Bone marrow (tissue), 2 donors: ENCODE results near the gene SNAI1.
"Not testable (repeated sequence)": the region's sequence is repeated elsewhere in the genome, so short reads cannot be mapped to it uniquely, and the experiment has no call there.

ENCODE experiments used
- DNase-seq, 2 donors: peaks; one replicate each; lab custom pipeline; 2025; lab: John Stamatoyannopoulos, UW

SNAI1 gene

GRCh38 chr20:49964964-49965780 is 17.6 kb upstream of the SNAI1 start:
- DNase-seq, result no peak

GRCh38 chr20:49965781-49966305 is 16.9 kb upstream of the SNAI1 start:
- DNase-seq, result no peak

- DNase-seq, result no peak
Measured at GRCh38 chr20:49966861-49967260, 15.9 kb upstream of the SNAI1 start.

DNA sequence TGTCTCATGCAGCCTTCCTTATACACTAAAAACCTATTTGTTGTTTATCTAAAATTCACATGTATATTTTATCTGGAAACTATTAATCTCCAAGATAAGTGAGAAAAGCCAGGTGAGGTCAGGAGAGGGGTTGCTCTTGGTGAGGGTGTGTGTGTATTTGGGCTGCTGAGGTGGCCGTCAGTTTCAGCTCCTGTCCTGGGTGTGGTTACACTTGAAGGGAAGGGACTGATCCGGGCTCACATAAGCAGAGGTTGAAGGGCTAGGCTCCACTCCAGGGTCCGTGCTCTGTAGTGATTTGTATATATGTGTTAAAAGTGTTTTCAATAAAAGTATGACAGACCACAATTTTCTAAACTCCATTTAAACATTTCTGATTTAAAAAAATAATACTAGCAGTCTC is 13.5 kb upstream of the SNAI1 start:
- no peak for DNase-seq

DNA sequence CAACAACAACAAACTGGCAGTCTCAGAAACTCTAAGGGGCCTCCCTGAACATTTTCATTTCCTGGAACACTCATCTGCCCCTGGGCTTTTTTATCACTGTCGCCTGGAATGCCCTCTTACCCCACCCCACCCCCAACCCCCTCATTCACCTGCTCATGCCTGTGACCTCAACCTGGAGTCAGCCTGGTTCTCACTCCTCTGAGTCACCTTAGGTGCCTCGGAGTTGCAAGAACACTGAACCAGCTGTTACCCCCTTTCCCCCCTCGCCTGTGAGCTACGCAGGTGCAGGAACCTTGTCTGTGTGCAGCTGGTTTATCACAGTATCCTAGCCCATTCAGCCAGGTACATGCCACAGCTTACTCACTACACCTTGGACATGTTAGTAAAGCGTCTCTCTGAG is 12.8 kb upstream of the SNAI1 start:
- DNase-seq, result no peak

GRCh38 chr20:49970498-49970897 is 12.3 kb upstream of the SNAI1 start:
- no peak for DNase-seq

DNA sequence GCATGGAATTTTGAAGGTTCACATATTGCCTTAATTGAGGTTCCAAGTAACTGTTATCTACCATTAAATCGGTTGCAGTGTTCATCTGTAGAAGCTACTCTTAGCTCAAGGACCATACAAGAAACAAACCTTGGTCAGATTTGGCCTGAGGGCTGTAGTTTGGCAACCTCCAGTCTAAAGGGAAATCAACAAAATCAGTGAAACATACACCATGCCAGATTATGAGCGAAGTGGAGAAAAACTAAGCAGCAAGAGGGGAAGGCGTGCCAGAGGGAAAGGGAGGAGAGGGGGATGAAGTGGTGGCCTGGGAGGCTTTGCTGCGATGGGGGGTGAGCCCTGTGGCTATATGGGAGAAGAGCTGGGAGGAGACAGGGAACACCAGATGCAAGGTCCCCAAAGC is 8.8 kb upstream of the SNAI1 start:
- DNase-seq, result no peak

- no peak for DNase-seq
Measured at GRCh38 chr20:49976542-49976941, 6.2 kb upstream of the SNAI1 start.

DNA sequence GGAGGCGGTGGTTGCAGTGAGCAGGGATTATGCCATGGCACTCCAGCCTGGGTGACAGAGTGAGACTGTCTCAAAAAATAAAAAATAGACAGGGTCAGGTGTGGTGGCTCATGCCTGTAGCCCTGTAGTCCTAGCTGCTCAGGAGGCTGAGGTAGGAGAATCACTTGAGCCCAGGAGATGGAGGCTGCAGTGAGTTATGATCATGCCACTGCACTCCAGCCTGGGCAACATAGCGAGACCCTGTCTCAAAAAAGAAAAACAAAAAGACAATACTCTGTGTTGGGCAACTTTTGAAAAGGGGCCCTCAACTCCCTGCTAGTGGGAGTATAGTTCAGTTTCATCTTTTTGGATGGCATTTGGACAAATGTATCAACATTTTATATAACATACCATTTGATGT is 5.0 kb upstream of the SNAI1 start:
- not testable (repeated sequence) for DNase-seq

GRCh38 chr20:49978685-49979029 is 4.1 kb upstream of the SNAI1 start:
- no peak for DNase-seq

GRCh38 chr20:49979030-49979832 is 3.5 kb upstream of the SNAI1 start:
- DNase-seq, result peak; percentile 11 to 41

GRCh38 chr20:49980140-49981008 is 2.4 kb upstream of the SNAI1 start:
- DNase-seq, result no peak

DNA sequence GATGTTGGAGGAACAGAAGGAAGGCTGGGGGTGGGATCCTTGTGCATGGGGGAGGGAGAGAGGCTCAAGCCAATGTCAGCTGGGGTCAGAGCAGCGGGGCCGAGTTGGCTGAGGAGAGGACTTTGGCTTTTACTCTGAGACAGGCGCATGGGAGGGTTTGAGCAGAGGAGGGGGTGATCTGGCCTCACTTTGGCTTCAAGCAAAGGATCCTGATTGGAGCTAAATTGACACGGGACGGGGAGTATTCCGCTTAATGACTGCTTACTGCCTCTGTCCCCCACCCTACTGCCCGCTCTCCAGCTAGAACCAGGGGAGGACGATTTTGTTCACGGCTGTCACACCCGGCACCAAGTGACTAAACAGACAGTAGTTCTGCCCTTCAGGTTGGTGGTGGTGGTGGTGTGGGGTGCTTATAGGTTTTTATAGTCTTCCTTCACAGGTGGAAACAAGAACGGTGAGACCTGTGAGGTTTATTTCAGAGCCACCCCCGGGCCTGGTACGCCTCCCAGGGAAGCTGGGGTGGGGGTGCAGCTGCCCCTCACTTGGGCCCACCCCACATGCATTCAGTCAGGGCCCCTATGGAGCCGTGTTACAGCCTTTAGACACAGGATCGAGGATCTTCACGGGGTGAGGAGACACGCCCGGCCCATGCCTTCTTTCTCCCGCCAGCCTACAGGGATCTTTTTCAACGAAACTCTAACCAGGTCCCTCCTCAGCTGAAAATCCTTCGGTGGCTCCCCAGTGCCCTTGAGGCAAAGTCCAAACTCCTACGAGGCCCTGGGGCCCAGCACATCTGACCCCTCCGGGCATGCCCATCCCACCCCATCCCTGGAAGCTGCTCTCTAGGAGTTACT is 1.3 kb upstream of the SNAI1 start:
- no peak for DNase-seq

DNA sequence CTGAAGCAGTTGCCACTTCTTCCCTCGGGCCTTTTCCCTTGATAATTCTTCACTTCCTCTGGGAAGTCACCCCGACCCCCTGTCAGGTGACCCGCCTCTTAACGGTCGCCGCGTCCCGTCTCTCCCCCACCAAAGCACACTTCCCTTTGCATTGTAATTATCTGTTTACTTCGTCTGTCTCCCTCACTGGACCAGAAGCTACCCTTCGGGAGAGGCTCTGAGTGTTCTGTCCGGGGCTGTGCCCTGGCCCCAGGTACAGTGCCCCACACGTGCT is 771 bp upstream of the SNAI1 start:
- DNase-seq, result no peak

GRCh38 chr20:49983123-49983847 is 505 bp downstream of the SNAI1 start:
- no peak for DNase-seq

DNA sequence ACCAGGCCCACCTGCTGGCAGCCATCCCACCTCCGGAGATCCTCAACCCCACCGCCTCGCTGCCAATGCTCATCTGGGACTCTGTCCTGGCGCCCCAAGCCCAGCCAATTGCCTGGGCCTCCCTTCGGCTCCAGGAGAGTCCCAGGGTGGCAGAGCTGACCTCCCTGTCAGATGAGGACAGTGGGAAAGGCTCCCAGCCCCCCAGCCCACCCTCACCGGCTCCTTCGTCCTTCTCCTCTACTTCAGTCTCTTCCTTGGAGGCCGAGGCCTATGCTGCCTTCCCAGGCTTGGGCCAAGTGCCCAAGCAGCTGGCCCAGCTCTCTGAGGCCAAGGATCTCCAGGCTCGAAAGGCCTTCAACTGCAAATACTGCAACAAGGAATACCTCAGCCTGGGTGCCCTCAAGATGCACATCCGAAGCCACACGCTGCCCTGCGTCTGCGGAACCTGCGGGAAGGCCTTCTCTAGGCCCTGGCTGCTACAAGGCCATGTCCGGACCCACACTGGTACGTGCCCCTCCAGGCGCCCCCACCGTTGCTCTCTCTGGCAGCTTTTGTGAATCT is 1.1 kb downstream of the SNAI1 start:
- DNase-seq, result no peak

DNA sequence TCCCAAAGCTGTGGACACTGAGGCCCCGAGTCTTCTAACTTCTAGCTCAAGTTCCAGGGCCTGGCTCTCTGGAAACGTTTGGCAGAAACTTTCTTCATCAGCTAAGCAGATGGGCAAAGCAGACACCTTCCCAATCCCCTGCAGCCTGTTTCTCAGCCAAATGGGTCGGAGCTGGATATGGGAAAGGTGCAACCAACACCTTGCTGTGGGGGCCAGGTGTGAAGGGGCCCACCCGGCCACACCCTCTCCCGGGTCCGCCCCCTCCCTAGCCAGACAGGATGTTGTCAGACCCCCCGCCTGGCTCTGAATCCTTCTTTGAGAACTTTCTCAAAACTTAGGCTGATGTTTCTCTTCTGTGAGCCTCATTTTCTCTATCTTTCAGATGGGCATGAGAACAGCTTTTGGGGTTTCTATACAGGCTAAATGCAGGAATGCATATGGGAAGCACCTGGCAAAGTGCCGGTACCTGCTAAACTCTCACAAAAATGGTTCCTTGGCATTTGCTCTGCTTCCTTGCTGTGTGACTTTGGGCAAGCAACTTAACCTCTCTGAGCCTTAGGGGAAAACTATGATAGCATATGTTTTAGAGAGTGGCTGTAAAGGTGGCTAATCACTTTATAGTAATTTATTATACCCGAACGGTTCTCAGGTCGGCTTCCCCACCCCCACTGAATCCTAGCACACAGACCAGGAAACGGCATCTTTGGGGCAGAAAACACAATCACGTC is 1.8 kb downstream of the SNAI1 start:
- DNase-seq, result no peak

- DNase-seq, result no peak
Measured at GRCh38 chr20:49985157-49985556, 2.4 kb downstream of the SNAI1 start.

DNA sequence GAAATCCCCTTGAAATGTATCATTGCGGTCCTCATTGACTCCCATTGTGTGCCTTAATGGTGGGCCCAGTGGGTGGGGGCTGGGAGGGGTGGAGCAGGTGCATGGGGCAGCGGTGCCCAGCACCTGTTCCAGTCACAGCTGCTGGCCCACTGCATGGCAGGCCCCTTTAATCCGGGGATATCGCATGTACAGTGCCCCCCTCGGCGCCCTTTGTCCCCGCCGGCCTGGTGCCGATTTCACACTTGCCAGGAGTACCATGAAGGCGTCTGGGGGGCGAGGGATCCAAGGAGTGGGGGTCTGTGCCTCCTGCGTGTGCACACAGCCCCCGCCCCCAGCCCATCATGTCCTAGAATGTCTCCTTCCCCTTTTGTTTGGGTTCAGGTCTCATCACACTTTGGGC is 2.8 kb downstream of the SNAI1 start:
- no peak for DNase-seq

GRCh38 chr20:49986049-49986448 is 3.3 kb downstream of the SNAI1 start:
- no peak for DNase-seq
